ENCODE measurements around the gene KCTD18. TPM values are rescaled to one million over a fixed set of nuclear protein-coding genes. Genes with fewer than 3 reads are reported as not detected.

KCTD18 gene
- total and polyA plus RNA-seq, 2 of the 8 experiments (the other 6 are each of a cell fraction or from before 2014, with no cell fraction given): 1.6 to 3.1 TPM

- Histone ChIP-seq H2AFZ (ENCODE audit: low read length) (no peak overlapping the region), H3K23me2 (ENCODE audit: low read depth, low read length) (no peaks in the 10 kb centered on the region), H3K4me2 (ENCODE audit: insufficient read depth in 1 of 2, low read depth in 2 of 2, low read length in 2 of 2) (no peak overlapping the region), H3K79me1 (ENCODE audit: low read depth, low read length) (no peaks in the 10 kb centered on the region), H2BK20ac (ENCODE audit: low read length) (no peak overlapping the region), H3K27ac (ENCODE audit: low read depth, low read length) (no peak overlapping the region), H3K27me3 (replicated peaks in 1 of 4; ENCODE audit: control insufficient read depth in 3 of 4, extremely low read depth in 1 of 4, insufficient read depth in 3 of 4, low read length in 3 of 4) (no peaks in the 10 kb centered on the region), H3K4me3 (ENCODE audit: extremely low read depth in 1 of 4, insufficient read depth in 2 of 4, low read depth in 3 of 4, low read length in 4 of 4) (no peak overlapping the region), H3K23ac (ENCODE audit: insufficient read length) (no peak overlapping the region), H4K8ac (ENCODE audit: extremely low read depth, insufficient read depth, low read length) (no peak overlapping the region), H3K56ac (replicated peaks; ENCODE audit: insufficient read length, low read depth, low read length) (no peak overlapping the region), H2AK5ac (ENCODE audit: low read depth, low read length) (no peak overlapping the region), H3K79me2 (ENCODE audit: control insufficient read depth in 1 of 2, insufficient read depth in 2 of 2, low read length in 2 of 2) (no peaks in the 10 kb centered on the region), H3K9me3 (ENCODE audit: insufficient read depth in 2 of 2, low read depth in 1 of 2, low read length in 1 of 2) (no peaks in the 10 kb centered on the region), H3K14ac (ENCODE audit: insufficient read length) (no peak overlapping the region), H2BK15ac (ENCODE audit: low read length) (no peak overlapping the region), H2BK120ac (replicated peaks; ENCODE audit: low read depth, low read length) (no peak overlapping the region), H3K4ac (replicated peaks; ENCODE audit: insufficient read length, low read depth, low read length) (no peak overlapping the region), H2BK12ac (ENCODE audit: low read depth, low read length) (no peak overlapping the region), H3K9ac (replicated peaks in 1 of 4; ENCODE audit: extremely low read depth in 1 of 4, low read depth in 3 of 4, low read length in 3 of 4) (no peak overlapping the region), H3K18ac (ENCODE audit: extremely low read depth, low read length) (no peak overlapping the region), H3K36me3 (ENCODE audit: control insufficient read depth in 2 of 4, insufficient read depth in 4 of 4, low read length in 3 of 4) (peaks cover 0 to 19% (median 7%) of the 10 kb centered on the region in 4 experiments; a peak in 4 of 8 replicates), H4K5ac (ENCODE audit: insufficient read length, low read depth, low read length) (no peak overlapping the region), H2BK5ac (ENCODE audit: low read depth, low read length) (no peak overlapping the region), H4K20me1 (replicated peaks in 1 of 2; ENCODE audit: control insufficient read depth in 1 of 2, insufficient read depth in 2 of 2, low read length in 2 of 2) (no peaks in the 10 kb centered on the region), H4K91ac (replicated peaks; ENCODE audit: insufficient read length, low read length) (no peak overlapping the region), H3K4me1 (replicated peaks in 1 of 4; ENCODE audit: control insufficient read depth in 3 of 4, insufficient read depth in 4 of 4, low read length in 3 of 4) (no peaks in the 10 kb centered on the region)
- no peak for FAIRE-seq
- no peak for DNase-seq (ENCODE audit: low read depth in 1 of 2, low spot score in 2 of 2)
- ChIA-PET POLR2A (ENCODE audit: partially characterized antibody) (no interaction called here), CTCF (ENCODE audit: partially characterized antibody) (no interaction called here)
- TF ChIP-seq EZH2 (IDR thresholded peaks at IDR 0.05; ENCODE audit: low read depth, low read length, severe bottlenecking) (no peak), TAF7 (optimal IDR thresholded peaks at IDR 0.05; ENCODE audit: borderline replicate concordance, low read depth, low read length) (no peak), CREB1 (IDR thresholded peaks at IDR 0.05) (no peak), PHF8 (conservative IDR thresholded peaks at IDR 0.05; ENCODE audit: low read depth, low read length) (no peak)
These were observed 30.9 kb upstream of the KCTD18 start for GRCh38 chr2:200540793-200541192.
